GM18520 (cell line): ENCODE results near the gene ROS1.
A peak's percentile ranks its signal among the peaks of the same experiment; 100 is the strongest.
"Not testable (repeated sequence)": the region's sequence is repeated elsewhere in the genome, so short reads cannot be mapped to it uniquely, and the experiment has no call there.

ENCODE experiments used
- ATAC-seq: cut with Tn5 transposase; IDR thresholded peaks from one replicate; pipeline ENCODE4 v1.9.1; 2021; ENCODE audit not compliant: unreplicated experiment

Gene ROS1

DNA sequence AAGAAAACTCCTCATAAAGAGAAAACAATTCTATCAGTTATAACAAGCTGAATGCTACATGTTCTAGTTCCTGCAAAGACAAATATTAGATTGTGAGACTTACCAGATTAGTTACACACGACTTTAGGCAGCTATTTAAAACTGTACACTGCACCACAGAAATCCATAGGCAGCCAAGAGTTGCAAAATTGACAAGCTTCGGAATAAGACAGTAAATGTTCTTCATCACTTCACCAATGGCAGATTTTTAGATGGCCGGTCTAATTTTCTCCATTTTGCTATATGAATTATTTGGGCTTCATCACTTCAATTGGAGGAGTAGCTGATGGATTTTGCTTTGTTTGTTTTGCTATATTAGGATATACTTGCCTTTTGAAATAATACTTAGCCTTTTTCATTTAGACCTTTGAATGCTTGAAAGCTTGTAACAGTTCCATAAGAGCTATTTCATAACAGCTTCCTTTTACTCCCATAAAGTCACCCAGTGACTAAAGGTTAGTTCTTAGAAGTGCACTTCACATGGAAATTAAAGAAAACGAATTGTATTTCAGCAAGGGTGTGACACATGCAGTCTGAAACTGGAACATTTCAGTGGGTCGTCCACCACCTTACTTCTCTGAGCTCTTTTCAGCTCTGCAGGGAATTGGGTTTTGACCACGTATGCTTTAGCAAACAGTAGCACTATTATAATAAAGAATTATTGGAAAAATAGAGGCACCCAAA is at the start of gene ROS1:
TSS of gene ROS1 (minus strand) at position 512 of the 723 bp plus-strand sequence. CDS start at position 226, 286 bp downstream.
- ATAC-seq = no peak

DNA sequence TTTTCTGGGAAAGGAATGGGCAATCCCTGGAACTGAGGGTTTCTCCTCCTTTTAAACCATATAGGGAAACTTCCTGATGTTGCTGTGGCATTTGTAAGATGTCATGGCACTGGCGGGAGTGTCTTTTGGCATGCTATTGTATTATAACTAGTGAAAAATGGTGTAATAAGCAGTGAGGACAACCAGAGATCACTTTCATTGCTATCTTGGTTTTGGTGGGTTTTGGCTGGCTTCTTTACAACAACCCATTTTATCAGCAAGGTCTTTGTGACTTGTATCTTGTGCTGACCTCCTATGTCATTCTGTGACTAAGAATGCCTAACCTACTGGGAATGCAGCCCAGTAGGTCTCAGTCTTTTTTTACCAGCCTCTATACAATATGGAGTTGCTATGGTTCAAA is 47.7 kb upstream of the ROS1 start:
- no peak for ATAC-seq

DNA sequence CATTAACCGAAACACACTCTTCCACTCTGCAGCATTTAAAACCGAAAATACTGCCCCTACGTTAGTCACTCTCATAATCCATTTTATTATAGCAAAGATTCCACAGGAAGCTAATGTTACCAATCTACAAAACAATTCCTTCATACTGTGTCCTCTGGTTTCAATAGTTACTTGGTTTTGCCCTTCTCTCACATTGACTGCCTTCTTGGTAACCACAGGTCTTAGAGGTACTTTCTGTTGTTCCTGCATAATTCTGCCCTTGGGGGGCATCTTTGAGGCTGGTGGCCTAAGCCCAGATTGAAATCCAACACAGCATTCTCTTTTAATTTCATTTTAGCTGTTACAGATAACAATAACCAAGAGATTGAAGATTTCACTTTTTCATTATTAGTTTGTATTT is 46.9 kb upstream of the ROS1 start:
- ATAC-seq = no peak

DNA sequence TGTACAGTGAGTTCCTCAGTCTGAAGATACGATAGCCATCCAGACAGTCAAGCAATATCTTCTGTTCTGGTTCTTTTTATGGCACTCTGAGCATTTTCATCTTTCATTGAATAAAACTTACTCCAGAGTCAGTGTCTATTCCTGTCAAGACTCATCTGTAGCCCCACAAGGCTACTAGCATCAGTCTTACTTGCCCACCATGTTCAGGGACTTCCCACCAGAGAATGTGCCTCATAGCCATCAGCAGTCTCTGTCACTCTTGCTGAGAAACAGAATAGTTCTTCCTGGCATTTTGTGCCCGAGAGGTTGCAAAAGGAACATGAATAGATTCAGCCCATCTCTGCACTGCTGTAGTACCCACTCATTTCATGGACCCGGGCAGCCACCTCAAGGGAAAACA is 44.0 kb upstream of the ROS1 start:
- no peak for ATAC-seq

DNA sequence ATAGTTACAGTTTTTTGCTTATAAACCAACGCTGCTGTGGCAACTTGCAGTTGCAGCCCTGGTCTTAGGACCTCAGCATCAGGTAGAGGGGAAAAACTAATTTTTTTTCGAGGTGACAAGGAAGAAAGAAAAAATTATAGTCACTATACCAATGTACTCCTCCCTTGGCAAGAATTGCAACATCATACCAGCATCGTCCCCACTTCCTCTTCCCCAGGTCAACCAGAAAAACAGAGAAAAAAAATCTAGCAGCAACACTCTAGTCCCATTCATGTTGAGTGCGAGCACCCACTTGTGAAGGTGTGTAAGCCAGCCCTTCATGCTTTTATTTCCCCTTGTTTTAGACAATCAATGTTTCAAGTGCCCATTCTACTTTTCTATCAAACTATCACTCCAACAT is 43.6 kb upstream of the ROS1 start:
- ATAC-seq = no peak

DNA sequence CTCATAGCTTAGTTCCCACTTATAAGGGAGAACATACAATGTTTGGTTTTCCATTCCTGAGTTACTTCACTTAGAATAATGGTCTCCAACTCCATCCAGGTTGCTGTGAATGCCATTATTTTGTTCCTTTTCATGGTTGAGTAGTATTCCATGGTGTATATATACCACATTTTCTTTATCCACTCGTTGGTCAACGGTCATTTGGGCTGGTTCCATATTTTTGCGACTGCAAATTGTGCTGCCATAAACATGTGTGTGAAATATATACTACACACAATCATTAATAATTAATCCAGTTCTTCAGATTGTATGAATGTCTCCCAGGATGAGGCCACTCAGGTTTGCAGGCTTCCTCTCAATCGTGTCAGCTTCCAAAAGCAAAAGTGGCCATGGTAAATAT is 42.8 kb upstream of the ROS1 start:
- ATAC-seq = not testable (repeated sequence)

DNA sequence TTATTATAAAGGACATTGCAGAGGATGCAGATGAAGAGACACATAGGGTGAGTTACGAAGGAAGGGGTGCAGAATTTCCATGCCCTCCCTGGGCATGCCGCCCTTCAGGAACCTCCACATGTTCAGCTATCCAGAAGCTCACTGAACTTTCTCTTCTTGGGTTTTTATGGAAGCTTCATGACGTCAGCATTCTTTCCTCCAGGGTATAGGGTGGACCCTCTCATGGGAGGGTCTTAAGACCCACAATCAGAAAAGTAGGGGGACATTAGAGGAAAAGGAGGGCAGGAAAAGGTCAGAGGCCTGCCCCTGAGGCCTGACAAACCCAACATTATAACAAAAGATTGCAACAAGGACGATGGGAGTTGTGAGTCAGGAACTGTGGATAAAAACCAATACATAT is 42.1 kb upstream of the ROS1 start:
- no peak for ATAC-seq

DNA sequence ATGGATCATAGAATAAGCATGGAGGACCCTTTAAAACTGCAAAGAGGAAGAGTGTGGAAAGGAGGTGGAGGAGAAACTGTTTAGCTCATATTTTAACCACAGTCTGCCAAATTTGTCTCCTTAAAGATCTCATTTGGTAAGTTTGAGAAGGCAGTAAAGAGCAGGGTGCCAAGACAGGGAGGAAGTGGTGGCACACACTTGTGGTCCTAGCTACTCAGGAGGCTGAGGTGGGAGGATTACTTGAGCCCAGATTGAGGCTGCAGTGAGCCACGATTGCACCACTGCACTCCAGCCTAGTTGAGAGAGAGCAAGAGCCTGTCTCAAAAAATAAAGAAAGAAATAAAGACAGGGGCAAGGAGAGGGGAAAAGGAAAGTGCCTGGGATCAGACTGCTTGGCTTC is 39.9 kb upstream of the ROS1 start:
- ATAC-seq = no peak

DNA sequence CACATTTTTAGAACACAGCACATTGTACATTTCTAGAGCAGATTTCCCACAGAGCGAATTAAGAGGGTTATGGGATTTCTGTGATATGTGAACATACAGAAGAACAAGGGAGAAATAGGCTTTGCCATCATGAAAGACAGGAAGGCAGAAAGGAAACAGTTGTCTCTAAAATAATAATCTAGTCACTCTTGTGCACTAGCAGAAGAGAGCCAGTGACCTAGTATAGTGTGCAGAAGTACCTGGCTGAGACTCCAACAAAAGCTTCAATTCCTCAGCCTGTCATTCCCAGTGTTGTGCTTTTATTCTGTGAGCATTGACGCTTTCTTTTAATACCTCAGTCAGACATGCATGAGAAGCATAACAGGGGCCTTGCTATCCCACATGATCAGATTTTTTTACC is 39.0 kb upstream of the ROS1 start:
- no peak for ATAC-seq

DNA sequence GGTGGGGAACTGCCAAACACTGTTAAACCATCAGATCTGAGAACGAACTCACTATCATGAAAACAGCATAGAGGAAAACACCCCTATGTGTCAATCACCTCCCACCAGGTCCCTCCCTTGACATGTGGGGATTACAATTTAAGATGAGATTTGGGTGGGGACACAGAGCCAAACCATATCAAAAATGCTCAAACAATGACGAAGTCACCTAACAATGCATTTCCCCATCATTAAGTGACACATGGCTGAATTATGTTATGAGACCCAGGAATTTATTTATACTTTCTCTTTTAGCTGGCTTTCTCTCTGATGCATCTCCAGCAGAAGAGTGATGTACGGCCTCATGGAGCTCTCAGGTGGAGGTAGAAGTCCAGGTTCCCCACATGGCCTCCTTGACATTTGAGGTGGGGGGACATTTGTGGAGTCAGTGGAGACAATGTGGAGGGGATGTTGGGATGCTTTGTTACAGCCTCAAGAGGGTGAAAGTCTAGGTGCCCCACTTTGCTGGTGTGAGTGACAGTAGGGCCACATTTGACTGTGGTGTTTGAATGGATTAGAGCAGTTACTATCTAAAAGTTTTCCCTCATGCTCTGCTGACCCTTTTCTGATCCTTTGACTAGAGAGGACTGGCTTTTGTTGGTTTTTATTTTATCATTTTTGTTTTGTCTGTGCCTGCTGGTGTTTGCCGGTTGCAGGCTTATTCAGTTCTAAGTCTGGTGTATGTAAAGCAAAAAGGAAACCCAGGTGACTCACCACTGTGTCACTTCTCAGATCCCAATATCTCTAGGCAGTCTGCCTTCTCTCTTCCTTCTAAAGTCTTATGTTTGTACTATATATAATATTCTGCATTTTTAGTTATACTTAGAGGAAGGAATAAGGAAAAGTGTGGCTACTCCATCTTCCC is 38.3 kb upstream of the ROS1 start:
- ATAC-seq = peak; percentile 84

DNA sequence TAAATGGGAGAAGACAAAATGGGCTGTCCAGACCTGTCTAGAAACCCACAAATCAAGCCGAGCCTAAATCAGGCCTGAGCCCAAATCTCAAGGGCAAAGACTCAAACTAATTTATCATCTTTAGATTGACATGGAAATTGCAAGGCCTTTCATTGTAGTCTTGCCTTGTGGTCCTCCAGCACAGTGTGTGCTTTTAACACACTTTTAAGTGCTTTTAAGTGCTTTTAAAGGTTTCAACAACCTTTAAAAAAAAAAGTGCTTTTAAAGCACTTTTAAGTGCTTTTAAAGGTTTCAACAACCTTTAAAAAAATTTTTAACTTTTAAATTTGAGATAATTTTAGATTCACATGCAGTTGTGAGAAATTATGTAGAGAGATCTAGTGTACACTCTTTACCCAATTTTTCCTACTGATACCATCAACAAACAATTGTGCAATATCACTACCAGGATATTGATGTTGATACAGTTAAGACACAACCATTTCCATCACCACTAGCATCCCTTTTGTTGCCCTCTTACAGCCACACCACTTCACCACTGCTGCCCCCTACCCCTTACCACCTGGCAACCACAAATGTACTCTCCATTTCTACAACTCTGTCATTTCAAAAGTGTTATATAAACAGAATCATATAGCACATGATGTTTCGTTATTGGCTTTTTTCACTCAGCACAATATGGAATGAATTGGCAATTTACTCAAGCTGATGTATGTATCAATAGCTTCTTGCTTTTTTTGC is 33.6 kb upstream of the ROS1 start:
- no peak for ATAC-seq

DNA sequence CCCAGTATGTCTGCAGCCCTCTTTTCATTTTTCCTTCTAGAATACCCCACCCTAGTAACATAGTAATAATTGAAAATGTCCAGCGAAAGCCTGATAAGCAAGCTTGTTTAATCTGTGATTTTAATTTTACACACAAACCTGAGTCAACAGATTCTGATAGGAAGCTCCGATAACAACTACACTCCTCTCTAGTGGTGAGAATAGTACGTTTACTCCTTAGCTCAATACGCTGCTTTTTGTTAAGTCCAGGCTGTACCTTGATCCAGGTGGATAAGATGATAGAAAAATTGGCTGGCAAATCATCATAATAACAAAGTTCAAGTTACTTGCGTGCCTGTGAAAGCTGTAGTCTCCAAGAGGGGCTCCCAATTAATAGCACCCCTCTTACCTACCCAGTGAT is 31.3 kb upstream of the ROS1 start:
- no peak for ATAC-seq

DNA sequence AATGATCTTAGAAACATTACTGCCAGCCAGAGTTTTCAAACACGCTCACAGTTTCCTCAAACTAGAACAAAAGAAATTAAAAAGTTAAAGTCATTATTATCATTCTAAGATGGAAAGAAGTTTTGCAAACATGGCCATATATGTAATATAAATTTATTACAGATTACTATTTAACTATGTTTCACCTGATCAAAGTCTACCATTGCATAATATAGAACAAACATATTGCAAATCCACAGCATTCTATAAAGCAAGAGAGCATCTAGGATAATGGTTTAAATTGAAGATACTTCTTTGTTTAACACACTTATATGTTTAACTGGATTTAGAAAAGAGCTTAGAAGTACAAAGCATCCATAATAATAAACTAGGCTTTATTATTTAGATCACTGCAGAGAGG is 30.5 kb upstream of the ROS1 start:
- no peak for ATAC-seq

DNA sequence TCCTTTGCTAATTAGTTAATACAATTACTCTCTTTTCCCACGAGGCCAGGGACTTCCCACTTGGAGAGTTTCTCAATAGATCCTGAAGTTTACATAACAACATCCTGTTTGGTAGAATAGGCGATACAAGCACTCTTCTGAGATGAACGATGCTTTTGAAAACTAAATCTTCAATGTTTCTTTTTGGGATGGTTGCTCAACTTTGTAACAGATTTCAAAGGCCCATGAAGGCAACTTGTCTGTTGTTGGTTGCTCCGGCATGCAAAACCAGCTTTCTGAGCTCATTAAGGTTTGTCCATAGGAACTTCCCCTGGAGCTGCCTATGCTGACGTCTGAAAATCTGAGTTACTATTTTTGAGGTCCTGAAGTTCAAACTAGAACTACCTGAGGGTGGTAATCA is 25.9 kb upstream of the ROS1 start:
- no peak for ATAC-seq

DNA sequence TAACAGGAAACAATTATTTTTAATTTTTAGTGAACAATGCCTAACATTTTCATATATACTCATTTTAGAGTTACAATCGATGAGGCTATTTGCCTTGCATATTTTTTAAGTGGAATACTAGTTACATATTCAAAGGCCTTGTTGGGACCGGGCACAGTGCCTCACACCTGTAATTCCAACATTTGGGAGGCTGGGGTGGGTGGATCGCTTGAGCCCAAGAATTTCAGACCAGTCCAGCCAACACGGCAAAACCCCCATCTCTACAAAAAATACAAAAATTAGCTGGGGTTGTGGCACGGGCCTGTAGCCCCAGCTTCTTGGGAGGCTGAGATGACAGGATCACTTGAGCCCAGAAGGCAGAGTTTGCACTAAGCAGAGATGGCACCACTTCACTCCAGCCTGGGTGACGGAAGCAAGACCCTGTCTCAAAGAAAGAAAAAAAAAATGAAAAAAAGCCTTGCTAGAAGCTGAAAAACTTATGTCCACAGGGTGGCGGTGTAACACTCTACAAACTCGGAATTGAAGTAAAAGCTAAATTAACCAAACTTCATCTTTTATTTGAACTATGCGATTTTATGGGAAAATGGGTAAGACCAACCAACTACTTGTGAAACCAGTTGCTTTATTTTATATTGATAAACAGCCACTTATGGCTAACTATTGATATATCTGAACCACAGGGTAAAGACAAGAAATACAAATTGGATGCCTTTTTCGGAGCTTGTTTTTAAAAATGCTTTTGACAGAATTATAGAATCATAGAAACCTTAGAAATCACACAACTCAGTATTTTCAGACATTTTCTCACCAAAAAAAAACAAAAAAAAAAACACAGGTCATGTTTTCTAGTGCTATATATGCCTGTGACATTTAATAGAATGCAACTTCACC is 24.1 kb upstream of the ROS1 start:
- no peak for ATAC-seq

DNA sequence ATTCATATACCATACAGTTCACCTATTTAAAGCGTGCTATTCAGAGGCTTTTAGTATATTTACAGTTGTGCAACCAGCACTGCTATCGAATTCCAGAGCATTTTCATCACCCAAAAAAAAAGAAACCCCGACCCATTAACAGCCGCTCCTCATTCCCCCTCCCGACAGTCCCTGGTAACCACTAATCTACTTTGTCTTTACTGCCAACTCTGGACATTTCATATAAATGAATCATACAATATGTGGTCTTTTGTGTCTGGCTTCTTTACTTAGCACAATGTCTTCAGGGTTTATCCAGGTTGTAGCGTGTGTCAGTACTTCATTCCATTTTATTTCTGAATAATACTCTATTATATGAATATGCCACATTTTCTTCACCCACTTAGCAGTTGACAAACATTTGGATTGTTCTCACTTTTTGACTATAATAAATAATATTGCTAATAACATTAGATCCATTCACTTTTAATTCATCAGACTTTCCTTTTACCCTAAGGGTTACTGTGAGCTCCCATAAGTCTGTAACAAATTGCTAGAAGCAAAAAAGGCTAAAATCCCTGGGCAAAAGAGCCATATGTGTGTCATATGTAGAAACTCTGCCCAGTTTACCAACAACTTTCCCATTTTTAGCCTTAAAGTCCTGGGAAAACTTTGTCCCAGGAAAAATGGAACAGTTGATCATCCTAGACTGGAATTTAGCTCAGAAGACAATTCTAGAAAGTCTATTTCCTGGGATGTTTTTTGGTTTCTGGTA is 23.2 kb upstream of the ROS1 start:
- no peak for ATAC-seq

DNA sequence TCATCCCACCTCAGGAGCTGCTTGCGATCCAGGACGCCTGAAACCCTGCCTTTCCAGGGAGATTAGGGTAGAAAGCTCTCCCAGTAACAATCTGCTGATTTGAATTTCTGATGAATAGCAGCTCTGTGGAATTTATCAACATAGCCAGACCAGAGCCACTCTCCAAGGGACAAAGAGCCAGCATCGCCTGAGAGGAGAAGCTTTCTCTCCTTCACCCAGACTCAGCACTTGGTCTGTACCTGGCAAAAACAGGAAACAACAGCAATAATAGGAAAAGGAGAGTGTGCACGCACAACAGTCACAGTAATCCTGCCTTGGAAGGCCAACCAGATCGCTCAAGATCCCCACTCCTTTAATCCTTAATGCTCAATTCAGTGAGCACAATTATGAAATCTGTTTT is 22.3 kb upstream of the ROS1 start:
- no peak for ATAC-seq

DNA sequence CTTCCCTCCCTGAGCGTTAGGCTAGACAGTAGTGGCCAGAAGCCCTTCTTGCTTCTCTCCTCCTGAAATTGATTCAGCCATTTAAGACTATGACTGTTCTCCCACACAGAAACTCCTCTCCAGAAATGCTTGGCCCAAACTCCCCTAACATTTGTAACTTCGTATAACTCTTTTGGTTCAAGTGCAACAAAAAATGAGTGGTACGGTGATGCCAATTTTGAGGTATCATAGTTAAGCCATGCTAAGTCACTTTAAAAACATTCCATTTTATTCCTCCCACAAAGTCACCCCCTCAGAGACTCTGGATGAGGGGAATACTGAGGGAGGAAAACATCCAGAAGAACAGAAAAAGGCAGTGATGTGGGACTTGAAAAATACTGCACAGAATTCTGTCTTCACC is 21.1 kb upstream of the ROS1 start:
- ATAC-seq = no peak

DNA sequence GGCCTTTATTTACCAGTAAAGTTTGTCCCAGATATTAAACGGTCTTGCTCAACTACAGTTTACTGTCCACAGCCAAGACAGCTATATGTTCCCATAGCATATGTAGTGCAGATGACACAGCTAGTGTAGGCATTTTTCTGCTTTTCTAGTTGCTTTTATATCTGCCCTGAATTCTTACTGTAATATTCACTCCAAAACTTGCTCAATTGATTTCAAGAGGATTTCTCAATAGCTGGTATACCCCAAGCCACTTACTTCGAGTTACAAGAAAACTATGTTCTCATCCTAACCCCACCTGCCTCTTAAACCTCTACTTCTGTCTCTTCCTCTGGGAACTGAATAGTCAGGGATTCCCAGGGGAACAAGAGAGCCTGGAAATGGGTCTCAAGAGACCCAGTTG is 18.9 kb upstream of the ROS1 start:
- no peak for ATAC-seq

DNA sequence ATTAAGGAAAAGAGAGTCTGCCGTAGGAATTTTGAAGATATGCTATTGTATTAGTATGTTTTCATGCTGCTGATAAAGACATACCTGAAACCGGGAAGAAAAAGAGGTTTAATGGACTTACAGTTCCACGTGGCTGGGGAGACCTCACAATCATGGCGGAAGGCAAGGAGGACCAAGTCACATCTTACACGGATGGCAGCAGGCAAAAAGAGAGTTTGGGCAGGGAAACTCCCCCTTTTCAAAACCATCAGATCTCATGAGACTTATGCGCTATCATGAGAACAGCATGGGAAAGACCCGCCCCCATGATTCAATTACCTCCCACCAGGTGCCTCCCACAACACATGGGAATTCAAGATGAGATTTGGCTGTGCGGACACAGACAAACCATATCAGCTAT is 16.6 kb upstream of the ROS1 start:
- ATAC-seq = not testable (repeated sequence)
